Gastroesophageal sphincter (tissue), 4 donors: ENCODE measurements around the gene FA2H. TPM values are rescaled to one million over a fixed set of nuclear protein-coding genes. Genes with fewer than 3 reads are reported as not detected.

ENCODE experiments used
- ATAC-seq: fragments of 150-250 bp; one replicate; pipeline ENCODE4 v1.9.1; 2016; ENCODE audit warnings: mild to moderate bottlenecking, moderate library complexity
- H3K27ac ChIP-seq, 4 donors: fragments of 200-600 bp; sonication (generic) in 3 of 4; 1 replicate in 3 of 4; 2 replicates in 1 of 4; pipeline ENCODE4 v1.5.1; 2016 to 2019
- H3K27me3 ChIP-seq: fragments of 200-600 bp; sonication (generic); one replicate; pipeline ENCODE4 v1.5.1; 2019
- H3K36me3 ChIP-seq, 2 donors: fragments of 200-600 bp; sonication (generic); one replicate each; pipeline ENCODE4 v1.5.1; 2019; ENCODE audit warnings: control low read depth in 1 of 2
- H3K4me1 ChIP-seq, 3 donors: fragments of 200-600 bp; sonication (generic); 1 replicate in 2 of 3; 2 replicates in 1 of 3; pipeline ENCODE4 v1.5.1; 2016 to 2019; ENCODE audit warnings: control low read depth in 2 of 3
- H3K4me3 ChIP-seq, 2 donors: fragments of 200-600 bp; sonication (generic); one replicate each; pipeline ENCODE4 v1.5.1; 2019; ENCODE audit warnings: mild to moderate bottlenecking in 1 of 2, moderate library complexity in 1 of 2
- H3K9me3 ChIP-seq, 3 donors: fragments of 200-600 bp; sonication (generic); one replicate each; pipeline ENCODE4 v1.5.1; 2017 to 2019; ENCODE audit warnings: control low read depth in 2 of 3
- CTCF ChIP-seq, 4 experiments: fragments of 200-600 bp in 2 of 4; fragments of 450-650 bp in 2 of 4; sonication (generic) in 1 of 4; IDR thresholded peaks; one replicate each; pipeline ENCODE4 v1.5.1; 2017 to 2019; ENCODE audit warnings: antibody characterized with exemption in 4 of 4, mild to moderate bottlenecking in 2 of 4, moderate library complexity in 2 of 4
- EP300 ChIP-seq: sonication (generic); formaldehyde crosslinking; IDR thresholded peaks from one replicate; pipeline ENCODE4 v1.6.1; 2017; ENCODE audit warnings: antibody characterized with exemption, mild to moderate bottlenecking
- POLR2A ChIP-seq, 2 donors: fragments of 450-650 bp; IDR thresholded peaks; one replicate each; pipeline ENCODE4 v1.6.1; 2017; ENCODE audit warnings: antibody characterized with exemption in 2 of 2, mild to moderate bottlenecking in 2 of 2, moderate library complexity in 1 of 2
- POLR2AphosphoS5 ChIP-seq: sonication (generic); formaldehyde crosslinking; IDR thresholded peaks from one replicate; pipeline ENCODE4 v1.6.1; 2017; ENCODE audit warnings: antibody characterized with exemption
- WGBS, 2 donors: methylation state at CpG; one replicate each; pipeline ENCODE4 v1.1.5; 2018; ENCODE audit warnings: low coverage in 1 of 2; 5-methylcytosine and 5-hydroxymethylcytosine counted together
- total RNA-seq, 4 donors: library from RNA; depleted of rRNA; stranded (reverse); fragments of >200 nt; gene quantifications; one replicate each; pipeline ENCODE4 v1.1.0, GENCODE V29; 2016

FA2H gene
- total RNA-seq, 4 donors from 2014 or later: 0.27 to 2.2 (median 0.31) TPM; not detected in 1

- H3K4me1 ChIP-seq: peaks cover 0 to 4% (median 0%) of the 10 kb centered on the region in 3 donors
These were observed 44.6 kb downstream of the FA2H start for GRCh38 chr16:74729783-74730683.

DNA sequence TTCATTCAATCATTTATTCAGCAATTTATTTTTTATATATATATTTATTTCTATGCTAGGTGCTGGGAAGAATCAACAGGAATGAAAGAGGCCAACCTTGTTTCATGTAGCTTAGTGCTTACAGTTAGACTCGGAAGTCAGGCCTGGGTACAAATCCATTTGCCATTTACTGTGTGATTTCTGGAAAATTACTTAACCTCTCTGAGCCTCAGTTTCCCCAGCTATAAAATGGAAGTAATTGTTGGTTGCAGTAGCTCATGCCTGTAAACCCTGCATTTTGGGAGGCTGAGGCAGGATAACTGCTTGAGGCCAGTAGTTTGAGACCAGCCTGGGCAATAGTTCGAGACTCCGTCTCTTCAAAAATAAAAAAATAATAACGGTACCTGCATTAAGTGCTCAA, 46.7 kb downstream of the FA2H start:
- TF ChIP-seq EP300 (no peak), CTCF (IDR thresholded peaks at IDR 0.05) (no peak), POLR2A (IDR thresholded peaks at IDR 0.05) (no peak), POLR2AphosphoS5 (no peak)
- ATAC-seq: no peak
- no peaks in the 10 kb centered on the region for H3K36me3 ChIP-seq
- WGBS, 2 donors: 94 to 97% methylated on average over 4 of the region's 4 CpGs
- H3K9me3 ChIP-seq: peaks cover 0 to 11% (median 0%) of the 10 kb centered on the region in 3 donors
- H3K27me3 ChIP-seq: peaks cover 6% of the 10 kb centered on the region
- H3K4me1 ChIP-seq: peaks cover 0 to 12% (median 0%) of the 10 kb centered on the region in 3 donors
- H3K4me3 ChIP-seq: no peak overlapping the region
- H3K27ac ChIP-seq: no peak overlapping the region

More at GRCh38 chr16:74729783-74730683, 44.6 kb downstream of the FA2H start:
- no peak for TF ChIP-seq CTCF (IDR thresholded peaks at IDR 0.05)
- no peak for ATAC-seq
- H3K27me3 ChIP-seq: peaks cover 14% of the 10 kb centered on the region
- 54 to 64% methylated on average over 3 of the region's 11 CpGs for WGBS, 2 donors
- no peak overlapping the region for H3K4me3 ChIP-seq
- H3K36me3 ChIP-seq: no peaks in the 10 kb centered on the region
- no peak overlapping the region for H3K27ac ChIP-seq
- H3K9me3 ChIP-seq: peaks cover 0 to 11% (median 0%) of the 10 kb centered on the region in 3 donors

DNA sequence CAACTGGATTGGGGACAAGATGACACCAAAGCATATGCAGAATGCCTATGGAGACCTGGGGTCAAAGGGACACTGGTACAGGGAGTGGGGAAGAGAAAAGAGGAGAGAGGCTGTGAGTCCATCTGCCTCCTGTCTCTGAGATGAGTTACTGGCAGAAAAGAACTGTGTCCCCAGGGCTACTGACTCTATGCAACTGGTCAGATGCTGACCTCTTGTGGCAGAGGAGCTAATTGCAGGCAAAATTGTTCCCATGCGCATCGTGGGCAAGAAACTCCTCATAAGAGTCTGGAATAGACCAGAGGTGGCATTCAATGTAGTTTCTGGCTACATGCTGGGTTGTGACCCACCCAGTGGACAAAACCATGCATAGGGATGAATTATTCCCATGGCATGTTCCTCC, 47.9 kb downstream of the FA2H start:
- H3K27ac ChIP-seq: no peak overlapping the region
- H3K36me3 ChIP-seq: no peaks in the 10 kb centered on the region
- TF ChIP-seq POLR2A (IDR thresholded peaks at IDR 0.05): no peak
- TF ChIP-seq CTCF (IDR thresholded peaks at IDR 0.05): peak in 1 of 4 experiments; percentile 14
- TF ChIP-seq POLR2AphosphoS5: no peak
- no peak for TF ChIP-seq EP300
- ATAC-seq: no peak
- H3K9me3 ChIP-seq: peaks cover 0 to 11% (median 0%) of the 10 kb centered on the region in 3 donors
- H3K4me1 ChIP-seq: peaks cover 0 to 12% (median 0%) of the 10 kb centered on the region in 3 donors
- H3K27me3 ChIP-seq: peaks cover 6% of the 10 kb centered on the region
- 40 to 80% methylated on average over 1 of the region's 2 CpGs for WGBS, 2 donors
- H3K4me3 ChIP-seq: no peak overlapping the region

DNA sequence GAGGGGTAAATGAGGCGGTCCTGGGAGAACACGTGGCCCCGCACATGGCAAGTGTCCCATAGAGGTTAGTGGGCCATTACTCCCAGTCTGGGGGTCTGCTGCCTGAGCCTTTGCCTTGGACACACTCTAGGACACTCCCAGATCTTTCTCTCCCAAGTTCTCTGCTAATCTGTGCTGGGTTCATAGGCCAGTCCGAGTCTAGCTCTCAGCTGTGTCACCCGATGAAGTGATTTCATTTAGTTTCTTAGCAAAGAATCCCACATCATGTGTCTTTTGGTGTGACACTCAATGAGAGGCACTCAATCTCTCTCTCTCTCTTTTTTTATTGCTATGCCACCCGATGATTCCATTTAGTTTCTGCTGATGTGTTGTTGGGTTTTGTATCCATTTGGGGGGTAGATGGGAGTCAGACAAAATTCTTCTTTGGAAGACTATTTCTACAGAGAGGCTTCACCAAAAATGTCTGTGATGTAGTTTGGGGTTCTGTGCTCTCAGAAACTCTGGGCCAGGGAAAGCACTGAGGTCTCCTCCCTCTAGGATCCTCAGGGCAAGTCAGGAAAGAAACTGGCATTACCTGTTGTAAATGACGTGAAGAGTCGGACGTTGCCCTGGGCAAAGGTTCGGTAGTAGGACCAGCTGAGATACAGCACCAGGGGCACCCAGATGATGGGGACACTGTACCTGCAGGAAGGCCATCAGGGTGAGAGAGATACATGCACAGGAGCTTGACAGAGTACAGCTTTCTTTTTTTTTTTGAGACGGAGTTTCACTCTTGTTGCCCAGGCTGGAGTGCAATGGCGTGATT, 48.8 kb downstream of the FA2H start:
- H3K9me3 ChIP-seq: peaks cover 0 to 11% (median 0%) of the 10 kb centered on the region in 3 donors
- 40 to 92% methylated on average over 1 to 10 of the region's 12 CpGs for WGBS, 2 donors
- H3K27ac ChIP-seq: peak overlapping the region in 2 of 4 donors; percentile 48 to 53
- H3K4me3 ChIP-seq: no peak overlapping the region
- H3K27me3 ChIP-seq: peaks cover 10% of the 10 kb centered on the region
- TF ChIP-seq POLR2AphosphoS5: no peak
- no peak for TF ChIP-seq CTCF (IDR thresholded peaks at IDR 0.05)
- TF ChIP-seq POLR2A (IDR thresholded peaks at IDR 0.05): no peak
- TF ChIP-seq EP300: no peak
- H3K4me1 ChIP-seq: peaks cover 0 to 12% (median 0%) of the 10 kb centered on the region in 3 donors
- no peaks in the 10 kb centered on the region for H3K36me3 ChIP-seq
- no peak for ATAC-seq
